Spleen (tissue), 7 donors: ENCODE results near the gene DGKG.

ENCODE experiments used
- POLR2A ChIP-seq, 3 donors: fragments of 450-650 bp; IDR thresholded peaks; one replicate each; pipeline ENCODE4 v1.5.1; 2017; ENCODE audit warnings: antibody characterized with exemption in 3 of 3, mild to moderate bottlenecking in 1 of 3
- POLR2AphosphoS5 ChIP-seq, 3 donors: sonication (generic); formaldehyde crosslinking; IDR thresholded peaks; one replicate each; pipeline ENCODE4 v1.5.1; 2017; ENCODE audit warnings: antibody characterized with exemption in 3 of 3
- TF ChIP-seq, protein P1 (sequence below), 11 experiments: fragments of 200-600 bp in 7 of 11; fragments of 450-650 bp in 4 of 11; sonication (generic) in 4 of 11; IDR thresholded peaks in 8 of 11; conservative IDR thresholded peaks in 3 of 11; 1 replicate in 7 of 11; 2 replicates in 4 of 11; pipeline versions ENCODE4 v1.4.0 to v1.8.0; 2016 to 2021; ENCODE audit warnings: antibody characterized with exemption in 11 of 11, inconsistent platforms in 4 of 11, mild to moderate bottlenecking in 1 of 11
- donor health status: DM: no; HTN: no; CAD: no; lungs with moderate emphysema.
- donor health status: DM: no; HTN: no; CAD: no.
- donor health status: DM: no; HTN: no; CAD: no.

DNA sequence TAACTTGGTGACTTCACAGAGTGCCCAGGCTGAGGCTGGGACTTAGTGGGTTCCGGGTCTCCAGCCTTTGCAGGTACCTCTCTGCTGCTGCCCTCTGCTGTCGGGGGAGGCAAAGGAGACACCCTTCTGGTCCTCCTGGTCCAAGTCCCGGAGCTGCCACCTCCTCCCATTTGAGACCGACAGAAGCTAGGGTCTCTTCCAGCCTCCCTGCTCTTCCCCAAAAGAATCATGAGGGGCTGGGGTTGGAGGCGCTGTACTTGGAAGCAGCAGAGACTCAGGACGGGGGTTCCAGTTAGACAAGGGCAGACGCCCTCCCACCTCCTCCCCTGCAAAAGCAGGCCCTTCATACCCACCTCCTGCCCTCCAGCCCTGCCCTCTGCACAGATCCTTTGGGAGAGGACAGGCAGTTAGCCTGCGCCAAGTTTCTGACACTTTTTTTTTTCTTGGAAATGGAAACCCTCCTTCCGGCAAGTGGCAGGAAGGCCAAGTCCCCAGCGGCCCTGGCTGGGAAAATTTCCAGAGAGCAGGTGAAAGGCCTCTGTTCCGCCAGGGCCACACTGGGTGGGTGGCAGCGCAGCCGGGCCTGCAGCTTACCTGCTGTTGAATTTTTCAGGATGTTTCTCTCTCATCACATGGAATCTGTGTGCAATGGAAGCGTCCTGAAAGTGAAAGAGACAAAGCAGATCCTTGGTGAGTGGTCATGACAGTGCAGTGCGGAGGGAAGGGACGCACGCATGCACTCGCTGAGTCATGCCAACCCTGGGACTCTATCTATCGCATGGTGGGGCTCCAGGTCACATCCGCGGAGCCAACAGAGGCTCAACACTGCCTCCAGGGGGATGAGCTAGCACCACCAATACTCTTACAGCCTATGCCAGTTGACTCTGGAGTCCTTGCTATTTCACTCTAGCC lies 119.9 kb downstream of the DGKG start:
- TF ChIP-seq, protein P1, sequence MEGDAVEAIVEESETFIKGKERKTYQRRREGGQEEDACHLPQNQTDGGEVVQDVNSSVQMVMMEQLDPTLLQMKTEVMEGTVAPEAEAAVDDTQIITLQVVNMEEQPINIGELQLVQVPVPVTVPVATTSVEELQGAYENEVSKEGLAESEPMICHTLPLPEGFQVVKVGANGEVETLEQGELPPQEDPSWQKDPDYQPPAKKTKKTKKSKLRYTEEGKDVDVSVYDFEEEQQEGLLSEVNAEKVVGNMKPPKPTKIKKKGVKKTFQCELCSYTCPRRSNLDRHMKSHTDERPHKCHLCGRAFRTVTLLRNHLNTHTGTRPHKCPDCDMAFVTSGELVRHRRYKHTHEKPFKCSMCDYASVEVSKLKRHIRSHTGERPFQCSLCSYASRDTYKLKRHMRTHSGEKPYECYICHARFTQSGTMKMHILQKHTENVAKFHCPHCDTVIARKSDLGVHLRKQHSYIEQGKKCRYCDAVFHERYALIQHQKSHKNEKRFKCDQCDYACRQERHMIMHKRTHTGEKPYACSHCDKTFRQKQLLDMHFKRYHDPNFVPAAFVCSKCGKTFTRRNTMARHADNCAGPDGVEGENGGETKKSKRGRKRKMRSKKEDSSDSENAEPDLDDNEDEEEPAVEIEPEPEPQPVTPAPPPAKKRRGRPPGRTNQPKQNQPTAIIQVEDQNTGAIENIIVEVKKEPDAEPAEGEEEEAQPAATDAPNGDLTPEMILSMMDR (IDR thresholded peaks at IDR 0.05 in 8 of 11, conservative IDR thresholded peaks at IDR 0.05 in 3 of 11), result peak in 9 of 11 experiments; percentile 23 to 61 (median 50)
- TF ChIP-seq POLR2A (IDR thresholded peaks at IDR 0.05), result no peak
- peak; percentile 42 to 57 (median 49) for TF ChIP-seq POLR2AphosphoS5 (IDR thresholded peaks at IDR 0.05)
